Uterus (tissue), 4 donors: ENCODE data around the gene DDX56. TPM values are rescaled to one million over a fixed set of nuclear protein-coding genes. Genes with fewer than 3 reads are reported as not detected.

ENCODE experiments used
- DNase-seq, 2 donors: peaks; one replicate each; pipeline ENCODE4 v3.0.0-alpha.2; 2019 to 2020
- H3K27ac ChIP-seq, 2 donors: fragments of 200-600 bp; sonication (generic); 1 replicate in 1 of 2; 2 replicates in 1 of 2; pipeline ENCODE4 v1.5.1; 2016 to 2018
- H3K27me3 ChIP-seq, 2 donors: fragments of 200-600 bp; sonication (generic); one replicate each; pipeline ENCODE4 v1.5.1; 2018 to 2019; ENCODE audit warnings: control low read depth in 1 of 2
- H3K36me3 ChIP-seq, 2 donors: fragments of 200-600 bp; sonication (generic); one replicate each; pipeline ENCODE4 v1.5.1; 2019; ENCODE audit warnings: control low read depth in 1 of 2
- H3K4me1 ChIP-seq, 2 donors: fragments of 200-600 bp; sonication (generic); one replicate each; pipeline ENCODE4 v1.5.1; 2018 to 2019; ENCODE audit warnings: control low read depth in 1 of 2
- H3K4me3 ChIP-seq, 2 donors: fragments of 200-600 bp; sonication (generic); 1 replicate in 1 of 2; 2 replicates in 1 of 2; pipeline ENCODE4 v1.5.1; 2018 to 2019; ENCODE audit warnings: mild to moderate bottlenecking in 1 of 2
- H3K9me3 ChIP-seq, 2 donors: fragments of 200-600 bp; sonication (generic); one replicate each; pipeline ENCODE4 v1.5.1; 2019; ENCODE audit warnings: control low read depth in 1 of 2
- CTCF ChIP-seq, 4 experiments: fragments of 200-600 bp in 2 of 4; fragments of 450-650 bp in 2 of 4; sonication (generic) in 2 of 4; IDR thresholded peaks; one replicate each; pipeline ENCODE4 v1.5.1; 2016 to 2019; ENCODE audit warnings: antibody characterized with exemption in 4 of 4, mild to moderate bottlenecking in 2 of 4, moderate library complexity in 1 of 4
- POLR2A ChIP-seq, 2 donors: fragments of 450-650 bp; IDR thresholded peaks; one replicate each; pipeline ENCODE4 v1.6.1; 2016; ENCODE audit warnings: antibody characterized with exemption in 2 of 2, mild to moderate bottlenecking in 1 of 2, moderate library complexity in 1 of 2
- intact Hi-C: fragments of 100-400 bp; cut with DNase I; formaldehyde crosslinking; loops from one replicate; pipeline ENCODE4 v1.15.1; 2023; ENCODE audit warnings: low total_unique reads
- total RNA-seq, 4 donors: library from RNA; depleted of rRNA in 3 of 4; stranded (reverse); fragments of >200 nt in 3 of 4; gene quantifications; one replicate each; pipeline versions ENCODE4 v1.1.0 to v1.2.4, GENCODE V29; 2014 to 2023
- donor health status: DM: yes; HTN: yes; CAD: no.

The DDX56 gene
- total RNA-seq, 4 donors from 2014 or later: 35.9 to 75.8 (median 45.2) TPM

- no peaks in the 10 kb centered on the region for H3K4me1 ChIP-seq
- H3K27ac ChIP-seq: no peak within 1 kb of the TSS
- H3K4me3 ChIP-seq: no peak within 1 kb of the TSS
- no peak for DNase-seq
- intact Hi-C loops: no loop called here
- TF ChIP-seq CTCF (IDR thresholded peaks at IDR 0.05): no peak
- no peak for TF ChIP-seq POLR2A (IDR thresholded peaks at IDR 0.05)
- no peaks in the 10 kb centered on the region for H3K36me3 ChIP-seq
- no peaks in the 10 kb centered on the region for H3K9me3 ChIP-seq
- no peaks in the 10 kb centered on the region for H3K27me3 ChIP-seq
These were observed 32.5 kb downstream of the DDX56 start, which contains the start of gene NPC1L1 for GRCh38 chr7:44541028-44541869. NPC1L1 (minus strand) TSS chr7:44541330; CDS start chr7:44541259, 71 bp downstream.

GRCh38 chr7:44540592-44541027, 33.1 kb downstream of the DDX56 start:
- H3K9me3 ChIP-seq: no peaks in the 10 kb centered on the region
- intact Hi-C loops: no loop called here
- TF ChIP-seq POLR2A (IDR thresholded peaks at IDR 0.05) (no peak), CTCF (IDR thresholded peaks at IDR 0.05) (no peak)

GRCh38 chr7:44539669-44540506, 33.8 kb downstream of the DDX56 start:
- H3K36me3 ChIP-seq: no peaks in the 10 kb centered on the region
- no peak for TF ChIP-seq CTCF (IDR thresholded peaks at IDR 0.05)
- TF ChIP-seq POLR2A (IDR thresholded peaks at IDR 0.05): no peak
- no peak for DNase-seq
- H3K9me3 ChIP-seq: no peaks in the 10 kb centered on the region
- H3K4me1 ChIP-seq: no peaks in the 10 kb centered on the region
- H3K27ac ChIP-seq: no peak overlapping the region
- H3K27me3 ChIP-seq: no peaks in the 10 kb centered on the region
- H3K4me3 ChIP-seq: no peak overlapping the region
- intact Hi-C loops: no loop called here

More at GRCh38 chr7:44540592-44541027, 33.1 kb downstream of the DDX56 start:
- no peaks in the 10 kb centered on the region for H3K4me1 ChIP-seq
- H3K4me3 ChIP-seq: no peak overlapping the region
- H3K36me3 ChIP-seq: no peaks in the 10 kb centered on the region
- no peaks in the 10 kb centered on the region for H3K27me3 ChIP-seq
- DNase-seq: no peak
- H3K27ac ChIP-seq: no peak overlapping the region

- Histone ChIP-seq H3K4me1 (no peaks in the 10 kb centered on the region), H3K27me3 (no peaks in the 10 kb centered on the region), H3K9me3 (no peaks in the 10 kb centered on the region), H3K27ac (no peak overlapping the region), H3K4me3 (no peak overlapping the region), H3K36me3 (no peaks in the 10 kb centered on the region)
- intact Hi-C loops: no loop called here
- no peak for DNase-seq
- TF ChIP-seq POLR2A (IDR thresholded peaks at IDR 0.05) (no peak), CTCF (IDR thresholded peaks at IDR 0.05) (no peak)
These were observed 34.7 kb downstream of the DDX56 start for GRCh38 chr7:44538798-44539668.
